NCI-H748 (cell line): ENCODE results near the gene NXF2.
"Not testable (repeated sequence)": the region's sequence is repeated elsewhere in the genome, so short reads cannot be mapped to it uniquely, and the experiment has no call there.

Experiments used
- DNase-seq: peaks from one replicate; lab custom pipeline; 2025; ENCODE audit not compliant: unreplicated experiment; lab: John Stamatoyannopoulos, UW

Gene NXF2

GRCh38 chrX:102246893-102247292 is at the start of gene NXF2:
Gene NXF2, plus strand, starts transcription at chrX:102247167. Its CDS starts 59,912 bp downstream, at chrX:102307079.
- not testable (repeated sequence) for DNase-seq

- DNase-seq: not testable (repeated sequence)
Measured at GRCh38 chrX:102207940-102208339, 39.0 kb upstream of the NXF2 start.

GRCh38 chrX:102214986-102215385 is 32.0 kb upstream of the NXF2 start, which contains the start of gene TCP11X1:
Gene TCP11X1, plus strand, starts transcription at chrX:102215301.
- DNase-seq: not testable (repeated sequence)

GRCh38 chrX:102216497-102216896 is 30.5 kb upstream of the NXF2 start:
- DNase-seq: not testable (repeated sequence)

- DNase-seq: not testable (repeated sequence)
Measured at GRCh38 chrX:102235678-102236077, 11.3 kb upstream of the NXF2 start.

GRCh38 chrX:102240265-102240664 is 6.7 kb upstream of the NXF2 start:
- DNase-seq: not testable (repeated sequence)

GRCh38 chrX:102272231-102272630 is 25.3 kb downstream of the NXF2 start:
- DNase-seq: not testable (repeated sequence)

- DNase-seq: no peak
Measured at GRCh38 chrX:102338162-102338561, 91.2 kb downstream of the NXF2 start.

- DNase-seq: no peak
Measured at GRCh38 chrX:102339312-102340298, 92.6 kb downstream of the NXF2 start.

- no peak for DNase-seq
Measured at GRCh38 chrX:102341867-102342266, 94.9 kb downstream of the NXF2 start.

GRCh38 chrX:102345916-102346315 is 98.9 kb downstream of the NXF2 start:
- DNase-seq: no peak
